Measurements from ENCODE around the gene HIP1. TPM values are rescaled to one million over a fixed set of nuclear protein-coding genes. Genes with fewer than 3 reads are reported as not detected.

Gene HIP1
- total RNA-seq, 1 donor from 2014 or later = 49.3 TPM

GRCh38 chr7:75711076-75711475 lies 27.7 kb downstream of the HIP1 start:
- TF ChIP-seq, protein P1, sequence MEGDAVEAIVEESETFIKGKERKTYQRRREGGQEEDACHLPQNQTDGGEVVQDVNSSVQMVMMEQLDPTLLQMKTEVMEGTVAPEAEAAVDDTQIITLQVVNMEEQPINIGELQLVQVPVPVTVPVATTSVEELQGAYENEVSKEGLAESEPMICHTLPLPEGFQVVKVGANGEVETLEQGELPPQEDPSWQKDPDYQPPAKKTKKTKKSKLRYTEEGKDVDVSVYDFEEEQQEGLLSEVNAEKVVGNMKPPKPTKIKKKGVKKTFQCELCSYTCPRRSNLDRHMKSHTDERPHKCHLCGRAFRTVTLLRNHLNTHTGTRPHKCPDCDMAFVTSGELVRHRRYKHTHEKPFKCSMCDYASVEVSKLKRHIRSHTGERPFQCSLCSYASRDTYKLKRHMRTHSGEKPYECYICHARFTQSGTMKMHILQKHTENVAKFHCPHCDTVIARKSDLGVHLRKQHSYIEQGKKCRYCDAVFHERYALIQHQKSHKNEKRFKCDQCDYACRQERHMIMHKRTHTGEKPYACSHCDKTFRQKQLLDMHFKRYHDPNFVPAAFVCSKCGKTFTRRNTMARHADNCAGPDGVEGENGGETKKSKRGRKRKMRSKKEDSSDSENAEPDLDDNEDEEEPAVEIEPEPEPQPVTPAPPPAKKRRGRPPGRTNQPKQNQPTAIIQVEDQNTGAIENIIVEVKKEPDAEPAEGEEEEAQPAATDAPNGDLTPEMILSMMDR (IDR thresholded peaks at IDR 0.05; ENCODE audit: unreplicated experiment) = no peak
- DNase-seq (ENCODE audit: low spot score) = no peak
- Mint-ChIP-seq H3K27me3 (ENCODE audit: unreplicated experiment) (peaks cover 2% of the 10 kb centered on the region), H3K4me1 (ENCODE audit: unreplicated experiment) (peaks cover 3% of the 10 kb centered on the region), H3K9me3 (ENCODE audit: unreplicated experiment) (no peaks in the 10 kb centered on the region), H3K27ac (ENCODE audit: unreplicated experiment) (no peak overlapping the region), H3K36me3 (ENCODE audit: low read depth, unreplicated experiment) (peaks cover 12% of the 10 kb centered on the region), H3K4me3 (ENCODE audit: unreplicated experiment) (no peak overlapping the region)

DNA sequence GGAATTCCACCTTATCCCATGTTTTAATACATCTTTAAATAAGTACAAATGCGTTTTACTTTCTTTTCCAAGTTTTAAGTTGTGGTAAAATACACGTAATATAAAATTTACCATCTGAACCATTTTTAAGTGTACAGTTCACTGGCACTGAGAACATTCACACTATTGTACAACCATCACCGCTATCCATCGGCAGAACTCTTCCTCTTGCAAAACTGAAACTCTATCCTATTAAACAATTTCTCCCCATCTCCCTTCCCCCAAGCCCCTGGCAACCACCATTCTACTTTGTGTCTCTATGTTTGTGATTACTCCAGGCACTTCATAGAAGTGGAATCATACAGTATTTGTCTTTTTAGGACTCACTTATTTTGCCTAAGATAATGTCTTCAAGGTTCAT lies 33.8 kb downstream of the HIP1 start:
- TF ChIP-seq, protein P1 (IDR thresholded peaks at IDR 0.05; ENCODE audit: unreplicated experiment) = no peak
- H3K27ac Mint-ChIP-seq (ENCODE audit: unreplicated experiment) = no peak overlapping the region

DNA sequence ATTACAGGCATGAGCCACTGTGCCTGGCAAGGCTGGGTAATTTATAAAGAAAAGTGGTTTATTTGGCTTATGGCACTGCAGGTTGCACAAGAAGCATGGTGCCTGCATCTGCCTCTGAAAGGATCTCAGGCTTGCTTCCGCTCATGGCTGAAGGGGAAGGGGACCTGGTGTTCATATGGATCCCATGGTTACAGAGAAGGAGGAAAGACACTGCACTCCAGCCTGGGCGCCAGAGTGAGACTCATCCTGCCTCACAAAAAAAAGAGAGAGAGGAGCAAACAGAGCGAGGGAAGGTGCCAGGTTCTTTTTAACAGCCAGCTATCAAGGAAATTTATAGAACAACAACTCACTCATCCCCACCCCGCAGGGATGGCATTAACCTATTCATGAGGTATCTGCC lies 36.2 kb downstream of the HIP1 start:
- TF ChIP-seq, protein P1 (IDR thresholded peaks at IDR 0.05; ENCODE audit: unreplicated experiment) = no peak
- Mint-ChIP-seq H3K27ac (ENCODE audit: unreplicated experiment) (no peak overlapping the region), H3K36me3 (ENCODE audit: low read depth, unreplicated experiment) (no peaks in the 10 kb centered on the region), H3K4me3 (ENCODE audit: unreplicated experiment) (no peak overlapping the region), H3K4me1 (ENCODE audit: unreplicated experiment) (no peaks in the 10 kb centered on the region), H3K27me3 (ENCODE audit: unreplicated experiment) (no peaks in the 10 kb centered on the region), H3K9me3 (ENCODE audit: unreplicated experiment) (no peaks in the 10 kb centered on the region)
- no peak for DNase-seq (ENCODE audit: low spot score)

More for the DNA sequence above, 33.8 kb downstream of the HIP1 start:
- no peaks in the 10 kb centered on the region for H3K4me1 Mint-ChIP-seq (ENCODE audit: unreplicated experiment)
- no peak overlapping the region for H3K4me3 Mint-ChIP-seq (ENCODE audit: unreplicated experiment)
- H3K36me3 Mint-ChIP-seq (ENCODE audit: low read depth, unreplicated experiment) = peaks cover 5% of the 10 kb centered on the region
- H3K9me3 Mint-ChIP-seq (ENCODE audit: unreplicated experiment) = no peaks in the 10 kb centered on the region
- no peaks in the 10 kb centered on the region for H3K27me3 Mint-ChIP-seq (ENCODE audit: unreplicated experiment)
- DNase-seq (ENCODE audit: low spot score) = no peak

DNA sequence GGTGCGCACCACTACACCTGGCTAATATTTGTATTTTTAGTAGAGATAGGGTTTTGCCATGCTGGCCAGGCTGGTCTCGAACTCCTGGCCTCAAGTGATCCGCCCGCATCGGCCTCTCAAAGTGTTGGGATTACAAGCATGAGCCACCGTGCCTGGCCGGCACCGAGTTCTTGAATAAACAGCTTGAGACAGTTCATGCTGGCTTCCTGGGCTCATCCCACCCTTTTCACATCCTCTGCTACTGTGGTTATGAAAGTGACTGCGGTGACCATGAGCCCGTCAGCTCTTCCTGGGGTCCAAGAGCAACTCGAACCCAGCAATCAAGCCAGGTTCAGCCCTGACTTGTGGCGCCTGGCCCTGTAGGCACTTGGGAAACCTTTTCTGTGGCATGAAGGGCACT lies 38.7 kb downstream of the HIP1 start:
- no peaks in the 10 kb centered on the region for H3K9me3 Mint-ChIP-seq (ENCODE audit: unreplicated experiment)
- no peak for DNase-seq (ENCODE audit: low spot score)
- no peak overlapping the region for H3K4me3 Mint-ChIP-seq (ENCODE audit: unreplicated experiment)
- peaks cover 2% of the 10 kb centered on the region for H3K27me3 Mint-ChIP-seq (ENCODE audit: unreplicated experiment)
- no peaks in the 10 kb centered on the region for H3K4me1 Mint-ChIP-seq (ENCODE audit: unreplicated experiment)
- peaks cover 3% of the 10 kb centered on the region for H3K36me3 Mint-ChIP-seq (ENCODE audit: low read depth, unreplicated experiment)
- no peak overlapping the region for H3K27ac Mint-ChIP-seq (ENCODE audit: unreplicated experiment)
- TF ChIP-seq, protein P1 (IDR thresholded peaks at IDR 0.05; ENCODE audit: unreplicated experiment) = no peak

GRCh38 chr7:75698358-75698757 lies 40.4 kb downstream of the HIP1 start:
- Mint-ChIP-seq H3K36me3 (ENCODE audit: low read depth, unreplicated experiment) (peaks cover 3% of the 10 kb centered on the region), H3K27ac (ENCODE audit: unreplicated experiment) (no peak overlapping the region), H3K4me3 (ENCODE audit: unreplicated experiment) (no peak overlapping the region), H3K9me3 (ENCODE audit: unreplicated experiment) (no peaks in the 10 kb centered on the region), H3K27me3 (ENCODE audit: unreplicated experiment) (peaks cover 2% of the 10 kb centered on the region), H3K4me1 (ENCODE audit: unreplicated experiment) (peaks cover under 1% of the 10 kb centered on the region)
- DNase-seq (ENCODE audit: low spot score) = no peak
- TF ChIP-seq, protein P1 (IDR thresholded peaks at IDR 0.05; ENCODE audit: unreplicated experiment) = no peak
